ENCODE data around the gene FAM228A. TPM values are rescaled to one million over a fixed set of nuclear protein-coding genes. Genes with fewer than 3 reads are reported as not detected.
"Not testable (repeated sequence)": the region's sequence is repeated elsewhere in the genome, so short reads cannot be mapped to it uniquely, and the experiment has no call there.

FAM228A gene
- polyA plus RNA-seq, 3 donors: 0.75 to 1.2 (median 1.1) TPM

DNA sequence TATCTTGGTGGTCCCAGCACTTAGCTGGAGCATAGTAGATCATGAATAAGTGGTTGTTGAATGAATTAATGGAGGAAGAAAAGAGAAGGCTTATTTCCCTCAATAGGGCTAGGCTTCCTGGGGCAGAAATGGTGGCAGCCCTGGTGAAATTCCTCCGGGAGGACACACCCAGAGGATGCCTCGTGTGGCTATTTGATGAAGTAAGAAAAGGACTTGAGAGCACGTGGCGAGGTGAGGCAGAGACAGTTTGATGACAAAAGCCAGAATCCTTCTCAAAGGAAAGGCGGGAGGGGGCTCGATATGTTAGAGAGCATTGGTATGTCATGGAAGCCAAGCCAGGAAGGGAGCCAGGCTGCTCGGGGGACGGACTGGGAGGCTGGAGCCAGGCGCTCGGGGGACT lies 14.7 kb downstream of the FAM228A start:
- DNase-seq (ENCODE audit: low read depth in 3 of 3, low spot score in 2 of 3): no peak

GRCh38 chr2:24190503-24190902 lies 15.7 kb downstream of the FAM228A start:
- no peak for DNase-seq (ENCODE audit: low read depth in 3 of 3, low spot score in 2 of 3)

GRCh38 chr2:24191156-24191555 lies 16.3 kb downstream of the FAM228A start:
- DNase-seq (ENCODE audit: low read depth in 3 of 3, low spot score in 2 of 3): no peak

DNA sequence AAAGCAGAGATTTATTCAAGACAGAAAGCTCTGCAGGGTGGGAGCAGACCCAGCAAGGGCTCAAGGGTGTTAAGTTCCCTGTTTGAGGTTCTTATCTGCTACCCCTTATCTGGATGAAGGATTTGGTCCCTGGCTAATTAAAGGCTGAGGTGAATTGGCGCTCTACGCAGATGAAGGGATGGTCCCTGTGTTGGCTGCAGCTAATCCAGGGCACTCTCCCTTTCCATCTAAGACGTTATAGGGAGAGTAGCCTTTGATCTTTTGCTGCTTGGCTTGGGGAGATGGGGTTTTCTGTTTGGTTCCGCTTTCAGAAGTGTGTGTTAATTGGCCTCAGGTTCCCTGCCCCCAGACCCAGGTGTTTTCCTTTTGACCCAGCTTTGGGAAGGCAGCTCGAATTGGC lies 17.0 kb downstream of the FAM228A start:
- DNase-seq (ENCODE audit: low read depth in 3 of 3, low spot score in 2 of 3): no peak

DNA sequence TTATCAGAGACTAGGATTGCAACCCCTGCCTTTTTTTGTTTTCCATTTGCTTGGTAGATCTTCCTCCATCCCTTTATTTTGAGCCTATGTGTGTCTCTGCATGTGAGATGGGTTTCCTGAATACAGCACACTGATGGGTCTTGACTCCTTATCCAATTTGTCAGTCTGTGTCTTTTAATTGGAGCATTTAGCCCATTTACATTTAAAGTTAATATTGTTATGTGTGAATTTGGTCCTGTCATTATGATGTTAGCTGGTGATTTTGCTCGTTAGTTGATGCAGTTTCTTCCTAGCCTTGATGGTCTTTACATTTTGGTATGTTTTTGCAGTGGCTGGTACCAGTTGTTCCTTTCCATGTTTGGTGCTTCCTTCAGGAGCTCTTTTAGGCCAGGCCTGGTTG lies 22.4 kb downstream of the FAM228A start:
- DNase-seq (ENCODE audit: low read depth in 3 of 3, low spot score in 2 of 3): not testable (repeated sequence)

DNA sequence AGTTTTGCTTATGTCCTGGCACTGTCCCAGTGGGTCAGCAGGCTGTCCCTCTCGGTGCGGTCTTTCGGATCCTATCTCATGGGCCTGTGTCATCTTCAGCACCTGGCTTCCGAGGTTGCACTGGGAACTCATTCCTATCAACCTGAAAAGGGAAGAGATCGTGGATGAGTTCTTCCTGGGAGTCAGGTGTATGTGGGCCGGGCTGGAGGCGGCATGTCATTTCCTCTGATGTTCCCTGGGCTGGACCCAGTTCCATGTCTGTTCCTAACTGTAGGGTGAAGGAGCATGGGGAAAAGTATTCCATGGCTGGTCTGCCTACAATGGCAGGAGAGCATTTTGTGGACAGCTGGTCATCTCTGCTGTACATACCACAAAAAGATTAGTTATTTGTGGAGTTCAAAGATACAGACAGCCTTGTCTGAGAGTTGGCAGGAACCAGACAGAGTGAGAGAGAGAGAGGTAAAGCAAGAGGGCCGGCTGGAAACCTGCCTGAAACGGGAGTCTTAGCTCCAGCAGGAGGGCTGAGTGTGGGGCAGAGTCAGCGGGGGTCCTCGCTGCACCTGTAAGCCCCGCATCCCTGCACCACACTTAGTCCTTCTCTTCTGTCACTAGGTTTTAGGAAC lies 25.2 kb downstream of the FAM228A start:
- no peak for DNase-seq (ENCODE audit: low read depth in 3 of 3, low spot score in 2 of 3)

GRCh38 chr2:24200799-24201198 lies 25.9 kb downstream of the FAM228A start:
- DNase-seq (ENCODE audit: low read depth in 3 of 3, low spot score in 2 of 3): no peak

DNA sequence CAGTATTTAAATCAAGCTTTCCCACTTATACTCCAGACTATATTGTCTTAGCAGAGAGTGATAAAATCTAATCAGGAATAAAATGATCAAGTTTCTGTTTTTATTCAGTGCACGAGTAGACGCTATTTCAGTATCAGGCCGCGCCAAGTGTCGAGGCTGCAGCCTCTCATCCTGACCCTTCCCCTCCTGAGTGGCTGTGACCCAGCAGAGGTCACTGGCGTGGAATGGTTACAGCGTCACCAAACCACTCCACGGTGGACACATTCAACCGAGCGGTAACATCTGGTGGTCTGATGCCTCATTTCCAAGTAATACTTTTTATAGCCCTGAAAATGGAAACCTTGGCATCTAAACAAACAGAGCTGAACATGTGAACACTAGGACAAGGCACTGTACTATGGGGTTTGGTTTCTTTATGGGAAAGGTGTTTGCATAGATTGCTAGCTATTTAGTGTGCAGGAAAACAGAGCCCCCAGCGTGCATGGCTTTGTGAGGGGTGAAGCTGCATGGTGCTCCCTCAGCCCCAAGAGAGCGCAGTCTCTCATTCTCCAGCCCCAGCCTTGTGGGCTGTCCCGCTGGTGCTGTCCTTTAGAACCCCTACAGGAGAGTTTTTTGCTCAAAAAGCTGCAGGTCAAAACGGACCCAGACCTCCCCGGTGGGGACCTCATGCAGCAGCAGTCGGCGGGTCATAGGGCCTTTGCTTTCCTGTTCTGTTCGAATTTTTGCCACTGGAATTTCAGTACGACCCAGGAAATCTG lies 28.4 kb downstream of the FAM228A start:
- peak in 1 of 3 donors; percentile 7 for DNase-seq (ENCODE audit: low read depth in 3 of 3, low spot score in 2 of 3)

DNA sequence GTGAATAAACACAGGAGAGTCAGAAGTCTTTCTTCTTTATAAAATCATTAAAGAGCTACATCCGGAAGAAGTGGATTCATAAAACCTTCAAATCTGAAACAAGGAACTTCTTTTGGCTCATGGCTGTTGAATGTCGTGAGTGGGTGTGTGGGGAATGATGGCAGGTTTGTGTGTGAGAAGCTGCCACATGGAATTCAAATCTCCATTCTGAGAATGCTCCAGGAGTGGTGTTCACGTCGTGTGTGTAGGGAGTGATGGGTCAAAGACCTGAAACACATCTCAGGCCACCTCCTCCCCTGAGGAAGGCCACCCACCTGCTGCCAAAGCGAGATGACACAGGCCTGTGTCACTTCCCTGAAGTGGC lies 28.9 kb downstream of the FAM228A start:
- no peak for DNase-seq (ENCODE audit: low read depth in 3 of 3, low spot score in 2 of 3)

DNA sequence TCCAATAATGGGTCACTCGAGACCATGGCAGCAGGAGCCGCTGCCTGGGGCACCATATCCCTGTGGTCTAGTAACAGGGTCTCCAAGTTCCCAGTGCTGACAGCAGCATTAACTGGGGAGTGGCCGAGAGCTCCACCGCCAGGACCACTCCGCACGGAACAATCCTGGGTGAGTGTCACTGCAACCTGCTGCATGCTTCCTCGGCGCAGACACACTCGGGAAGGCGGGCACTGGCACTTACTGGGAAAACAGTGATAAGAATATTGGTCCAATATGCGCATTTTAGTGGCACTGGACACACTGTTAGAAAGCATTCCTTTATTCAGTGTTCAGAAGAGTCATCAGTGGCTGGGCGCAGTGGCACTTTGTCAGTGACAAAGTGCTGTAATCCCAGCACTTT lies 29.7 kb downstream of the FAM228A start:
- DNase-seq (ENCODE audit: low read depth in 3 of 3, low spot score in 2 of 3): no peak

- DNase-seq (ENCODE audit: low read depth in 3 of 3, low spot score in 2 of 3): no peak
Observed at GRCh38 chr2:24205131-24205530, 30.3 kb downstream of the FAM228A start.

GRCh38 chr2:24206242-24206641 lies 31.4 kb downstream of the FAM228A start:
- DNase-seq (ENCODE audit: low read depth in 3 of 3, low spot score in 2 of 3): no peak

DNA sequence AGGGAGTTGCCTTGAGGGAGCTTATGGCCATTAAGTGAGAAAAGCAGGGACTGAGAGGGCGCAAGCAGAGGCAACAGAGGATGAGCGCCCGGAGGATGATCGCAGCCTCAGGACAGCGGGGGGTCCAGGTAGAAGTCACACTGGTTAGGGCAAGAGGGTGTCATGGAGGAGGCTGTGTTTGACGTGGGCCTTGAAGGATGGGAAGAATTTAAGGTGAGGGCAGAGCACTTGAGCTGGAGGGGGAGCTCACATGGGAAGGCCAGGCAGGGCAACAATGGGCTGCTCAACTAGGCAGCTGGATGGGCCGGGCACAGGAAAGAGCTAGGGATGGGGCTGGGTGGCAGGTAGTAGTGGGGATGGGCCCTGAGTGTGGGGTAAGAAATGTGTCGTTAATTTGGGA lies 31.9 kb downstream of the FAM228A start:
- DNase-seq (ENCODE audit: low read depth in 3 of 3, low spot score in 2 of 3): no peak

DNA sequence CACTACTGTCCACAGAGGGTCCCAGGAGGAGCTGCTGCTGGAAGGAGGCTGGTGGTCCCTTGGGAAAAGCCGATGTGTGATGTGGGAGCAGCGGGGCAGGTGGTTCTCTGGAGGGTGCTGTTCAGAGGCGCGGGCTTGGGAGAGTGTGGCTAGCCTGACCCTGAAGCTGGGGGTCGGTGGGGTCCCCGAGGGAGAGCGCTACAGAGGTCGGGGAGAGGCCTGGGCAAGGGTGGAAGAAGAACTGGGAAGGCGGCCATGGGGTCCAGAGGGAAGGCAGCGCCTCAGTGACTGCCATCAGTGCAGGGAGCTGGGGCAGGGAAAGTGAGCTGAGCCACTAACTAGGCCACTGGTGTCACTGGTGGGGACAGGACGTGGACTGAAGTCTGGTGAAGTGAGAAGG lies 32.5 kb downstream of the FAM228A start:
- DNase-seq (ENCODE audit: low read depth in 3 of 3, low spot score in 2 of 3): no peak

- no peak for DNase-seq (ENCODE audit: low read depth in 3 of 3, low spot score in 2 of 3)
Observed at GRCh38 chr2:24208490-24208889, 33.6 kb downstream of the FAM228A start.

GRCh38 chr2:24209389-24210105 lies 34.7 kb downstream of the FAM228A start:
- DNase-seq (ENCODE audit: low read depth in 3 of 3, low spot score in 2 of 3): no peak

DNA sequence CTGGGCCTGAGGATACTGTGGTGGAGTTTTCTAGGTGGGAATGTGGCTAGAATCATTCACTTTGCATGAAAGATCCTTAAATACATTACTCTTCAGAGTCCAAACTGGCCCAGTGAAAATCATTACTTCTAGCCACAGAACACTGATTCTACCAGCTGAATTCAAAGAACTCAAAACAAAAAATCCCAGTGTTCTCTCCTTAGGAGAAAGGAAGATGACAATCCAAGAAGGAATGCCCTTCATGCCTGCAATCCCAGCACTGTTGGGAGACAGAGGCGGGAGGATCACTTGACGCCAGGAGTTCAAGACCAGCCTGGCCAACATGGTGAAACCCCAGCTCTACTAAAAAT lies 35.2 kb downstream of the FAM228A start:
- no peak for DNase-seq (ENCODE audit: low read depth in 3 of 3, low spot score in 2 of 3)

DNA sequence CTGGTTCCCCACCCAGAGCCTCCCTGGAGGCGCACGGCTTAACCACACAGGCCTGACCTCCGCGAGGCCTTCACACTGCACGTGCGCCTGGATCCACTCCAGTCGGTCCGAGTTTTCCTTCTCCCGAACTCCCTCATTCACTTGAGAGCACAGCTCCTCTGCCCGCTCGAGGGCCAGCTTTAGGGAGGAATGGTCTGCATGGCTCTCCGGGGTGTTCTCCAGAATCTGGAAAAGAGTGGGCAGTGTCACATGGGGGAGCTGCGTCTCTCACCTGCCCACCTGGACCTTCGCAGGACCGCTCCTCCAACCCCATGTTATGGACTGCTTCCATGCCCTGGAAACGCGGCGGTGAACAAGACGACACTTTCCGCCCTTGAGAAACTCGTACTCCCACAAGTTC lies 35.9 kb downstream of the FAM228A start:
- DNase-seq (ENCODE audit: low read depth in 3 of 3, low spot score in 2 of 3): no peak

DNA sequence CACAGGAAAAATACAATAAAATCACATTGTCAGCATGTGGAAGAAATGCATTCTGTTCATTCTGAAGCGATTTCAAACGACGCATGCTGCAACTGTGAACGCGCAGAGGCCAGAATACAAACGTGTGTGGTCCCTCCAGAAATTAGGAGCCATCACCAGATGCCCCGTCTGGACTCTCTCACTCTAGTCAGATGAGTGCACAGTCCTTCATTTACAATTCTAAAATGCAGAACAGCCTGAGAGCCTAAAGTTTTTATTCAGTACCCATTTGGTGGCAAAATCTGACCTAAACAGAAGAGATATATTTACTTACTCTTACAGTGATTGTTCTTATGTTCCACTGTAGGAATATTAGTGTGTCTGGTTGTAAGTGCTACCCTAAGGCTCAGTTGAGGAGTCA lies 36.6 kb downstream of the FAM228A start:
- DNase-seq (ENCODE audit: low read depth in 3 of 3, low spot score in 2 of 3): no peak

- DNase-seq (ENCODE audit: low read depth in 3 of 3, low spot score in 2 of 3): no peak
Observed at GRCh38 chr2:24214880-24215279, 40.0 kb downstream of the FAM228A start.

- DNase-seq (ENCODE audit: low read depth in 3 of 3, low spot score in 2 of 3): no peak
Observed at GRCh38 chr2:24220554-24221291, 45.9 kb downstream of the FAM228A start.

Measured in right renal cortex interstitium (tissue), 3 donors.